GM12872 (cell line): ENCODE data around the gene FBXW11.

ENCODE experiments used
- TF ChIP-seq, protein P1 (sequence below): IDR thresholded peaks from 3 replicates; pipeline ENCODE4 v1.5.1; 2011; ENCODE audit warnings: low read depth, mild to moderate bottlenecking, low read length, moderate library complexity; ENCODE audit not compliant: insufficient read depth

The FBXW11 gene

DNA sequence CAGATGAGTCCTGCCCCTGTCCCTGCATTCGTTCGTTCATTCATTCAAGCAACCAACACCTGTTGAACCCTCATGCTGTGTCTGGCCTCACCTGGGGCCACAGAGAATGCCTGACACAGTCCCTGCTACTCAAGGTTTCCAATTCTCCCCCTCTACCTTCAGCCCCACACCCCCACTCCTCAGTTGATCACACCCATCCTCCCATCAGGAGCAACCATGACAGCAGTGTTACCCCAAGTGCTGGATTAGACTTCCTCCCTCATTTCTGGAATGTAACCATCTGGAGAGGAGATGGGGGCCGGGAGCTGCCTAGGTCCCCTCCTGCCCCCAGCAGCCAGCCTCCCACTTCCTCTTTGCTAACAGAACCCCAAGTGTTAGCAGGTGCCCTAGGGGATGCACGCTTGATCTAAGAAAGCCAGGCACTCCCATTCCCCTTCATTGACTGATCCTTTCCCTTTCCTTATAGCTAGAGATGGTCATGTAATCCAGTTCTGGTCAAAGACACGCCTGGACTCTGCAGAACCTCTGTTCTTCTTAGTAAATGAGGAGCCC, 163.6 kb downstream of the FBXW11 start:
- TF ChIP-seq, protein P1, sequence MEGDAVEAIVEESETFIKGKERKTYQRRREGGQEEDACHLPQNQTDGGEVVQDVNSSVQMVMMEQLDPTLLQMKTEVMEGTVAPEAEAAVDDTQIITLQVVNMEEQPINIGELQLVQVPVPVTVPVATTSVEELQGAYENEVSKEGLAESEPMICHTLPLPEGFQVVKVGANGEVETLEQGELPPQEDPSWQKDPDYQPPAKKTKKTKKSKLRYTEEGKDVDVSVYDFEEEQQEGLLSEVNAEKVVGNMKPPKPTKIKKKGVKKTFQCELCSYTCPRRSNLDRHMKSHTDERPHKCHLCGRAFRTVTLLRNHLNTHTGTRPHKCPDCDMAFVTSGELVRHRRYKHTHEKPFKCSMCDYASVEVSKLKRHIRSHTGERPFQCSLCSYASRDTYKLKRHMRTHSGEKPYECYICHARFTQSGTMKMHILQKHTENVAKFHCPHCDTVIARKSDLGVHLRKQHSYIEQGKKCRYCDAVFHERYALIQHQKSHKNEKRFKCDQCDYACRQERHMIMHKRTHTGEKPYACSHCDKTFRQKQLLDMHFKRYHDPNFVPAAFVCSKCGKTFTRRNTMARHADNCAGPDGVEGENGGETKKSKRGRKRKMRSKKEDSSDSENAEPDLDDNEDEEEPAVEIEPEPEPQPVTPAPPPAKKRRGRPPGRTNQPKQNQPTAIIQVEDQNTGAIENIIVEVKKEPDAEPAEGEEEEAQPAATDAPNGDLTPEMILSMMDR = no peak

GRCh38 chr5:171841984-171842776, 164.3 kb downstream of the FBXW11 start:
- TF ChIP-seq, protein P1 = no peak

- TF ChIP-seq, protein P1 = no peak
These were observed 165.5 kb downstream of the FBXW11 start for GRCh38 chr5:171840711-171841522.

DNA sequence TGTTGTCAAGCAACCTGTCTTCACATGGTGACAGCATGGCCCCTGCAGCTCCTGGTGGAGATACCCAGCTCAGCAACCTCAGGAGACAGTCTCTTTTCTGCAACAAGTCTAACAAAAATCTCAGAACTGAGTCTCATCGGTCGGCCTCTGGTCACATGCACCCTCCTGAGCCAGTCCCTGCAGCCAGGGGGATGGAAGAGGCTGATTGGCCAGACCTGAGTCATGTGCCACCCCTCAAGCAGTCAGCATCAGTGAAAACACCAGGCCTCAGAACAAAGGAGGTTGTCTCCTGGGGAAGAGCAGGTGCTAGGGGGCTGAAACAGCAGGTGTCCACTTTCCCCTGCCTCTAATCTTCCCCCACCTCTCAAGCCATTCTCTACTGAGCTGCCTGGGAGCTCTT, 166.4 kb downstream of the FBXW11 start:
- TF ChIP-seq, protein P1 = no peak

GRCh38 chr5:171839112-171839511, 167.3 kb downstream of the FBXW11 start:
- TF ChIP-seq, protein P1 = no peak

GRCh38 chr5:171838066-171838465, 168.4 kb downstream of the FBXW11 start:
- TF ChIP-seq, protein P1 = no peak

- TF ChIP-seq, protein P1 = no peak
These were observed 168.9 kb downstream of the FBXW11 start for GRCh38 chr5:171837522-171837921.
